Skin epidermis (tissue), 12 donors: ENCODE results near the gene ERC2.

Source experiments
- H3K27ac ChIP-seq, 21 experiments: fragments of 200-600 bp; sonication (generic) in 11 of 21; one replicate each; pipeline ENCODE4 v1.5.0; 2020; ENCODE audit warnings: mild to moderate bottlenecking in 3 of 21, inconsistent platforms in 2 of 21, moderate library complexity in 2 of 21
- H3K4me3 ChIP-seq, 7 experiments: fragments of 200-600 bp; sonication (generic) in 2 of 7; one replicate each; pipeline ENCODE4 v1.5.0; 2020; ENCODE audit warnings: inconsistent platforms in 2 of 7, mild to moderate bottlenecking in 2 of 7, moderate library complexity in 1 of 7

ERC2 gene

DNA sequence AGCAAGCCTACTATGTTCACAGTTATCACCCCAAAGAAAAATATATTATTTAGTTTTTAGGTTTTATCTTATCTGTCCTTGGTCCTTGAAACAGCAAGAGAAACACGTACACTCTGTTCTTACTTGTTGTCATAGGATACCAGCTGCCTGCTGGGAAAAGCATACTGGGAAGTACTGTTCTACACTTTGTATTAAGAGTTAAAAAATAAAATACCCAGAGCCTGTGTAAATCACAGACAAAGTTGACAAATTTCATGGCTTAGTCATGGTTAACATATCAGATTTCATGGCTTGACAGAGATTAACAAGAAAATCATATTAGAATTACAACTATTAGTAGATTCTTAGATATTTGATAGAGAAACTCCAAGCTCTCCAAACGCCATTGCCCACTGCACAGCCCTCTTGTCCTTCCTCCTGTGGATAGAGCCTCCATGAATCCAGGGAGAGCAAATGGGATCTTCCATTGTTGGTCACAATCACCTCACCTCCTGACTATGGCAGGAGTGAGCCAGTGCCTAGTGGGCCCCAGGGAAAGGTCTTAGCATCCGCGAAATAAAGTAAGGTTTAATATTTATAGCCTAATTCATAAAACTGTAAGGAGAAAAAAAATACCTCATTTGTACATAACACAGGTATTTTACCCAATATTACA lies 853.1 kb downstream of the ERC2 start:
- H3K4me3 ChIP-seq = no peak overlapping the region
- no peak overlapping the region for H3K27ac ChIP-seq

DNA sequence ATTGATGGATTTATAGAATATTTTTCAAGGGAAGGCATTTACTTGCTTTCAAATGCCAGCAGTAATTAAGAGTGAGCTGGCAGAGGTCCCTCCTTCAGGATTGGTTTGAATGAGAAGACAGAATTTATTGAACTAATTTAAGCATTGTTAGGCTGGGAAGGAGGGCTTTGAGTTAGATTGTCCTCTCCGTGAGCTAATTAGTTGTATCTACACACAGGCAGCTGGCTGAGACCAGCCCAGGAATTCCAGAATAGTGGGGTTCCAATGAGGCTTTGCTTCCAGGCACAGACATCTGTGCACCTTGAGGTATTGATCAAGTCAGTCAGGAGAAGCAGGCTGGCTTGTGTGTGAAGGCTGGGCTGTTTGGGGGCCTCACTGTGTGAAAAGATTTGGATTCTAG lies 857.1 kb downstream of the ERC2 start:
- no peak overlapping the region for H3K27ac ChIP-seq
- H3K4me3 ChIP-seq = no peak overlapping the region

GRCh38 chr3:55609230-55609827 lies 858.9 kb downstream of the ERC2 start:
- H3K4me3 ChIP-seq = no peak overlapping the region
- H3K27ac ChIP-seq = no peak overlapping the region

GRCh38 chr3:55608301-55608937 lies 859.8 kb downstream of the ERC2 start:
- no peak overlapping the region for H3K27ac ChIP-seq
- H3K4me3 ChIP-seq = no peak overlapping the region

- Histone ChIP-seq H3K27ac (no peak overlapping the region), H3K4me3 (no peak overlapping the region)
These were observed 860.4 kb downstream of the ERC2 start for GRCh38 chr3:55607844-55608243.

DNA sequence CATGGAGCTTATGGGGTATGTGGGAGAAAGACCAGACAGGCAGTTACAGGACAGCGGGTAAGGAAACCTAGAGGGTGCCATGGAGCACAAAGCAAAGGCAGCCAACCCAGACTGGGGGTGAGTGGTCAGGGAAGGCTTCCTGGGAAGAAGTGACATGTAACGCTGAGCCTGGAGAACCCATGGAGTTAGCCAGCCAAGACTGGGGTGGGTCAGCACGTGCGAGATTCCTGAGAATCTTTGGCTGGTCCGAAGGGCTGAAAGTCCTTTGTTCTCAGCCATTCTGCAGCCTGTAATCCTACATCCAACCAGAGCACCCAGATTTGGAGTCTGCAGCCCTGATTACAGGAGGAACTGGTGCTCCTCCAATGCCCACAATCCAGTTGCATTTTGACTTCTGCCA lies 861.1 kb downstream of the ERC2 start:
- no peak overlapping the region for H3K4me3 ChIP-seq
- no peak overlapping the region for H3K27ac ChIP-seq

GRCh38 chr3:55605443-55606236 lies 862.6 kb downstream of the ERC2 start:
- Histone ChIP-seq H3K27ac (no peak overlapping the region), H3K4me3 (no peak overlapping the region)

DNA sequence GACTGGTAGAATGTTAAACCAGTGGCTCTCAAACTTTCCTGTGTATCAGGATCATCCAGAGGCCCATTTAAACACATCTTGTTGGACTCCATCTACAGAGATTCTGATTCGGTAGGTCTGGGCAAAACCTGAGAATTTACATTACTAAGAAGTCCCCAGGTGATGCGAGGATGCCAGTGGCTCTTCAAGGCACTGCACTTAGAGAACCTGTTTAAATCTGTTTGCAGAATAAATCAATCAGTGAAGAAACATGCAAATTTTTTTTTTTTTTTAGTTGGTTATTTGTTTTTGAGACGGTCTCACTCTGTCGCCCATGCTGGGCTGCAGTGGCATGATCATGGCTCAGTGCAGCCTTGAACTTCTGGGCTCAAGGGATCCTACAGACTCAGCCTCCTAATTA lies 863.4 kb downstream of the ERC2 start:
- Histone ChIP-seq H3K4me3 (no peak overlapping the region), H3K27ac (no peak overlapping the region)

- H3K4me3 ChIP-seq = no peak overlapping the region
- no peak overlapping the region for H3K27ac ChIP-seq
These were observed 863.9 kb downstream of the ERC2 start for GRCh38 chr3:55604402-55604801.

- Histone ChIP-seq H3K27ac (peak overlapping the region in 1 of 21 experiments; percentile 14), H3K4me3 (no peak overlapping the region)
These were observed 866.7 kb downstream of the ERC2 start for GRCh38 chr3:55601366-55602080.

DNA sequence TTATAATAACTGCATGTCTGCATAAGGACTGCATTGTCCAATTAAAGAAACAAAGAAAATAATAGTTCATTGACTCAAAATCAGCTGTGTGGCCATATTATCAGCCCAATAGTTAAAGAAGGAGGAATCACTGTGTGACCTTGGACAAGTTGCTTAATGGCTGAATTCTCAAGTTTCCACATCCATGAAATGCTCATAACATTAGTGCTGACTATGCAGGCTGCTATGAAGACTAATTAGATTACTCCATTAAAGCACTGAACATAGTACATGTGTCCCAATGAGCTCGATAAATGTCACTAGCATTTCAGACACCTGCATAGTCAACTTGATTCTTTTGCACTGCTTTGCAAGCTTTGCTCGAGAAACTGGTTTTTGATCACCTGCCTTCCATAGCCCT lies 870.0 kb downstream of the ERC2 start:
- H3K4me3 ChIP-seq = no peak overlapping the region

GRCh38 chr3:55597641-55598040 lies 870.6 kb downstream of the ERC2 start:
- Histone ChIP-seq H3K4me3 (no peak overlapping the region), H3K27ac (no peak overlapping the region)

More for the DNA sequence above, 870.0 kb downstream of the ERC2 start:
- no peak overlapping the region for H3K27ac ChIP-seq

GRCh38 chr3:55596212-55596611 lies 872.1 kb downstream of the ERC2 start:
- no peak overlapping the region for H3K27ac ChIP-seq
- H3K4me3 ChIP-seq = no peak overlapping the region

- Histone ChIP-seq H3K4me3 (no peak overlapping the region), H3K27ac (no peak overlapping the region)
These were observed 872.8 kb downstream of the ERC2 start for GRCh38 chr3:55595420-55595819.

- Histone ChIP-seq H3K4me3 (no peak overlapping the region), H3K27ac (peak overlapping the region in 1 of 21 experiments; percentile 7)
These were observed 875.7 kb downstream of the ERC2 start for GRCh38 chr3:55592572-55592971.

- Histone ChIP-seq H3K4me3 (no peak overlapping the region), H3K27ac (no peak overlapping the region)
These were observed 876.4 kb downstream of the ERC2 start for GRCh38 chr3:55591888-55592287.

GRCh38 chr3:55588146-55588765 lies 880.0 kb downstream of the ERC2 start:
- H3K27ac ChIP-seq = no peak overlapping the region
- H3K4me3 ChIP-seq = no peak overlapping the region

DNA sequence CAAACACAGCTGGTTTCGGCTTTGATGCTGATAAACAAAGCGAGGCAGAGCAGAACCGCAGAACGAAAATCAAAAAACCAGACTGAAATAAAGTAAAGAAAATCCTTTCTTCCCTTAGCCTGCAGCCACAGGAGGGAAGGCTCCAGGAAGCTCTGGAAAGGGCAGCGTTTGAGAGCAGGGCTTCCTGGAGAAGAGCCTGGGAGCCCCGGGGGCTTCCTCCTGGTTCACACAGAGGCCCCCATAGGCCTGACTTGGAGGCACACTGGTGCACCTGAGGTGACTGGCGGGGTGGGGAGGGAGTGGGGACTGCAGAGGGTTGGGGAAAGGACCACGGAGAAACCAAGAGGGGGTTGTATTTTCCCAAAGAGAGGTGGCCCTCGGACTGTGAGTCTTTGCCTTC lies 882.4 kb downstream of the ERC2 start:
- H3K4me3 ChIP-seq = no peak overlapping the region
- H3K27ac ChIP-seq = no peak overlapping the region

DNA sequence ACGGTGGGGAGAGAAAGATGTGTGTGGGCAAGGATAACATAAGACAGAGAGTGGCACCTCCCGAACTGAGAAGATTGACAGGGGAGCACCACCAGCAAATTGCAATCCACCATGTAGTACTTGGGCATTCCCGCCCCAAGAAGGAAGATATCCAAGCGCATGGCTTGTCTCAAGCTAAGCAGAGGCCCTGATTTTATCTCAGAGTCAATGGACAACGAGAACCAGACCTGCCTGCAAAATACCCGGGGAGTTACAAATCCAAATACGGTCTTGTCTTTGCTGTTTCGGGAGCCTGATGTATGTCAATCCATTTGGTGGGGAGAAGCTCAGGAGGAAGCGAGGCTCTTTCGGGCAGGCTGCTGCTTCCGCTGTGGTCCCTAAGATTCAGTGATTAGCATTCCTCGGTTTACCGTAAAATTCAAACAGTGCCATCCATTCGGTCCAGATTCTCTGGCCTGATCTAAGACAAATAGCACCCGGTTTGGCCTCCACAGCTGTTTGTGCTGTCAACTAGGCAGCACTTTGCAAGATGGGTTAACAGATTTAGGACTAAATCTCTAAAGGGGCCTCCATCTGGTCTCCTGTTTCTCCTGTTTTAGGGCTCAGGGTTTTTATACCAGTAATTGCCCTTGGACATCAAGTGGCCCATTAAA lies 883.4 kb downstream of the ERC2 start:
- H3K27ac ChIP-seq = no peak overlapping the region

More for the DNA sequence above, 883.4 kb downstream of the ERC2 start:
- no peak overlapping the region for H3K4me3 ChIP-seq
